GM18867 (cell line): ENCODE data around the gene NPHS1.
"Not testable (repeated sequence)": the region's sequence is repeated elsewhere in the genome, so short reads cannot be mapped to it uniquely, and the experiment has no call there.

Source experiments
- ATAC-seq: cut with Tn5 transposase; IDR thresholded peaks from one replicate; pipeline ENCODE4 v1.9.1; 2021; ENCODE audit warnings: mild to moderate bottlenecking, moderate library complexity; ENCODE audit not compliant: unreplicated experiment

Gene NPHS1

GRCh38 chr19:35851213-35852028 lies 883 bp downstream of the NPHS1 start:
- ATAC-seq = no peak

- no peak for ATAC-seq
These were observed 3.3 kb downstream of the NPHS1 start for GRCh38 chr19:35848919-35849505.

DNA sequence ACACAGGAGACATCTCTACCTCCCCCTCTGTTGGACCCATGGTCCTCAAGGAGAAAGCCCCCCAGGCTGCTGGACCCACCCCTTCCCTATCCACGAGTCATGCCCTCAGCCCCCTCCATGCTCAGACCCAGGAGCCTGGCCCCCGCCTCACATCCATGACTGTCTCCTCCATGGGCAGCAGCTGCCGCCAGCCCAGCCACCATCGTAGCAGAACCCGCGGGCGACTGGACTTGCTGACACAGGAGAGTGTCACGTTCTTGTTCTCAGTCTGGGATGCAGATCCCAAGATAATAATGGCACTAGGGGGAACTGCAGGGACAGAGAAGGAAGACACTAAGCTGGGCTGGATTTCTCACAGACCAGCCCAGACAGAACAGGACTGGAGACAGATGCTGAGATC lies 3.8 kb downstream of the NPHS1 start:
- ATAC-seq = no peak

DNA sequence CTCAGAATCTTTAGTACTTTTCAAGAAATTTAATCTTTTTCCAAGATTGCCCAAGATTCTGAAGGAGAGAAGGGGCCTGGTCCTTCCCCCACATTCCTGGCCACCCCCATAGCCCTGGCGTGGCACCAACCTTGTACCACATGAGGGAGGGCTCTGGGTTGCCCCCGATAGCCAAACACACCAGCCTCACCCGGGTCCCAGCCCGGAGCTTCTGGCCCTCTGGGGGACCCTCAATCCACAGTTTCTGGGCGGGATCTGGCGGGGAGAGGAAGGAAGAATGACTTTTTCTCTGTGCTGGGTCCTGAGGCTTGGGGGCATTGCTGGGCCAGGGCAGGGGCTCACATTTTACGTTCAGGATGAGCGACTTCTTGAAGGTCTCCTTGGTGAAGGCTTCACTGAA lies 4.4 kb downstream of the NPHS1 start:
- no peak for ATAC-seq

GRCh38 chr19:35846038-35846668 lies 6.2 kb downstream of the NPHS1 start:
- no peak for ATAC-seq

GRCh38 chr19:35845215-35846037 lies 6.9 kb downstream of the NPHS1 start:
- ATAC-seq = no peak

DNA sequence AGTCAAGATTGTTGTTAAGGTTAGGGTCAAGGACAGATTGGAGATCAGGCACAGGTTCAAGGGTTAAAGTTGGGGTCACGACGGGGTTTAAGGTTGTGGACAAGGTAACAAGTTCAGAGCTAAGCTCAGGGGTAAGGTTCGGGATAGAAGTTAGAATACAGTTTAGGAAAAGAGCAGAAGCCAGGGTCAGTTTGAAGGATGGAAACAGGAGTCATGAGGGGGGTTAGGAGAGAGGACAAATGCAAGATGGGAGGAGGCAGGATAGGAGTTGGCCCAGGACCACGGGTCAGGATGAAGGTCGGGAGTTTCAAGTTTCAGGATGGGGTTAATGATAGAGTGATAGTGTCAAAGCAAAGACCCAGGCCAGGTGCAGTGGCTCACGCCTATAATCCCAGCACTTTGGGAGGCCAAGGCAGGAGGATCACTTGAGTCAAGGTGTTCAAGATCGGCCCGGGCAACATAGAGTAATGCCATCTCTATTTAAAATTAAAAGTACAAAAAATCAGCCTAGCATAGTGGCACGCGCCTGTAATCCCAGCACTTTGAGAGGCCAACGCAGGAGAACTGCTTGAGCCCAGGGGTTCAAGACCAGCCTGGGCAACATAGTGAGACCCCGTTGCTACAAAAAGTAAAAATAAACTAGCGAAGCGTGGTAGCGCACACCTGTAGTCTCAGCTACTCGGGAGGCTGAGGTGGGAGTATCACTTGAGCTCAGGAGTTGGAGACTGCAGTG lies 7.7 kb downstream of the NPHS1 start:
- no peak for ATAC-seq

DNA sequence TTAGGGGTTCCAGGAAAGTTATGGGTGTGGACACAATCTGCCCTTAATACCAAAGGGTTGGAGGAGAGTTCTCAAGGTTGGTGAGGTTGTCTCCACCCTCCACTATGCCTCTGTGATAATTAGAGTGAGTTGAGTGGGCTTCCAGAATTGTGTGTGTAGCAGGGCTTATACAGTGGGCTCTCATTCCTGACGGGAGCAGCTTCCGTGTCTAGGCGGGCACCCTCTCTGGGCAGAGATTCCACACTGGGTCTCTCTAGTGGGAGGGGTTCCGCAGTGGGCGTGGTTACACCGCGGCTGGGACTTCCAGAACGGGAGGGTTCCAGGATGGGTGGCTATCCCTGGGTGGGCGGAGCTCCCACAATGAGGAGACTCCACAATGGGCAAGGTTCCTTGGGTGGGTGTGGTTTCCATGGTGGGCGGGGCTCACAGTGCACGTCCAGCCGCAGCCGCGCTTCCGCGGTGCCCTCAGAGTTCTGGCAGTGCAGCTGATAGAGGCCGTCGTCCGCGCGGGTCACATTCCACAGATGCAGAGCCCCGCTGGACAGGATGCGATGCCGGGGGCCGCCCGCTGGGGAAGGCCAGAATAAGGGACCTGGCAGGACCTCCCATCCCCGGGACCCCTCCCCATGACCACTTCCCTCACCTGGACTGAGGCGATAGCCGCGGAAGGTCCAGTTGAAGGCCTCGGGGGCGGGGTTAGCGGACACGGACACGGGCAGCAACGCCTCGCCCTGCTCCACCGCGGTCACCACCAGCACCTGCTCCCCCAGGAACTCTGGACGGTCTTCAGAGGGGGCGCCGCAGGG lies 8.4 kb downstream of the NPHS1 start:
- ATAC-seq = no peak

GRCh38 chr19:35842666-35843272 lies 9.5 kb downstream of the NPHS1 start:
- no peak for ATAC-seq

DNA sequence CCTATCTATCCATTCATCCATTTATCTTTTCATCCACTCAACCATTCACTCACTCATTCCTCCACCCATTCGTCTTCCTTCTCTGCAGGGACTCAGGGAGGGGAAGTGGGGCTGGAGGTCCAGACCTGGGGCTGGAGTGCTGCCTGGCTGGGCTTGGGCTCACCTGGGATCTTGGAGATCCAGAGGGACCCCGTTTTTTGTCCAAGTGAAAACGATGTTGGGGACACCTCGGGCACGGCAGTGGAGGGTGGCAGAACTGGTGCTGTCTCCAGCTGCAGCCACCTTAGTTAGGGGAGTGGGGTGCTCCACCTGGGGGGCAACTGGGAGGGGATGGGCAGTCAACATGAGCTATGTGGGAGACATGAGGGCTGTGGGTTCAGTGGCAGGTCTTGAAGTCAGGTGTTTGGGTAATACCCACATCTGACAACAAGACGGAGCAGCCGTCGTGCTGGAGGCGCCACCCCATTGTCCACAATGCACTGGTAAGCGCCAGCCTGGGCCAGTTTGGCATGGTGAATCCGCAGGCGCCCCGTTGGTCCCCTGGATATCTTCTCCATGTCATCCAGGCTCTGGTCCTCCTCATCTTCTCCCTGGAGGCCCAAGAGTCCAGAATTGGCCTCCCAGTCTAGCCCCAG lies 10.2 kb downstream of the NPHS1 start:
- ATAC-seq = no peak

GRCh38 chr19:35836096-35836495 lies 16.2 kb downstream of the NPHS1 start:
- ATAC-seq = not testable (repeated sequence)

DNA sequence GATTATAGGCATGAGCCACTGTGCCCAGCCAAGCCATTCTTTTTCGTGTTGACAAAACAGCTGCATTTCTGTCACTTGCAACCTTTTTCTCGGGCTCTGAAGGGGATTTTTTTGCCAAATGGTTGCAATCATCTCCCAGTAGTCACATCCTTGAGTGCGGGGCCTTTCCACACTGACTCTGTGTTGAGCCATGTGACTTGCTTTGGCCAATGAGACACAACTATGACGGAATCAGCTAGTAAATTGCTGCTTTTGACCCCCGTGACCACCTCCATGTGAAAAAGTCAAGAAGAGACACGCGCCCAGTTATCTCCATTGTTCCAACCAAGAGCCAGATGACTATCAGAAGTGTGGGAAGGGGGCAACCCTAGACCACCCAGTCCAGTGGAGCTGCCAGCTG lies 18.3 kb downstream of the NPHS1 start:
- no peak for ATAC-seq

DNA sequence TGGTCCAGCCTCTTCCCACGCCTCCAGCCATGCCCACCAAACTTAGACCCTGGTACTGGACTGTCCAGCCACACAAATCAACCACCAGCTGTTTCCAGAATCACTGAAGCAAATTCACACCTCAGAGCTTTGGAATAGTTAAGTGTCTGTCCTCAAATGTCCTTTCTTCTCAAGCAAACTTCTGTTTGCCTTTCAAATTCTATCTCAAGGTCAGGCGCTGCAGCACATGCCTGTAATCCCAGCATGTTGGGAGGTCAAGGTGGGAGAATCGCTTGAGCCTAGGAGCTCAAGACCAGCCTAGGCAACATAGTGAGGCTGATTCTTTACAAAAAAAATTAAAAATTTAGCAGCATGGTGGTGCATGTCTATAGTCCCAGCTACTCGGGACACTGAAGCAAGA lies 20.2 kb downstream of the NPHS1 start:
- no peak for ATAC-seq

- ATAC-seq = no peak
These were observed 21.3 kb downstream of the NPHS1 start for GRCh38 chr19:35830986-35831385.

DNA sequence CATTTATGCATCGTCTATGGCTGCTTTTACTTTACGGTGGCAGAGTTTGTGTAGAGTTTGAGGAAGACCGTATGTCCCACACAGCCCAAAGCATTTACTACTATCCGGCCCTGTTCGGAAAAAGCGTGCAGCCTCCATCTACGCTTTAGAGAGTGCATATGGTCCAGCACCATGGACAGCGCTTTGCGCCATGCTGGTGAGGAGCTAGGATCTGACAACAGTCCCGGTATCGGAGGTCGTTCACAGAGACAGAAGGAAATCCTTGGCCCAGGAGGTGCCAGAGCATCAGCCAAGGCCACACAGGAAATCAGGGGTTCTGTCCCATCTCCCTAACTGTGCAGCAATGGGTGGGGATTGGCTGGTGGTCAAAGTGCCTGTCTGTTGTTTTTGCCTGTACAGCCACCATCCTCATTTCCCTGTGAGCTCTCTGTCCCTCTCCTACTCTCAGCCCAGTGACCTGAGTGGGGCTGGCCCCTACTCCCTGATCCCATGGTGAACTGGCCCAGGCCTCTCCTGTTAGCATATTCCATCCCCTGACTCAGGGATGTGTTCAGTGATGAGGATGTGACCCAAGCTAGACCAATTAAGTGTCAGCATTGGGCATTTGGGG lies 23.5 kb downstream of the NPHS1 start:
- ATAC-seq = no peak

- no peak for ATAC-seq
These were observed 28.2 kb downstream of the NPHS1 start for GRCh38 chr19:35824150-35824549.

DNA sequence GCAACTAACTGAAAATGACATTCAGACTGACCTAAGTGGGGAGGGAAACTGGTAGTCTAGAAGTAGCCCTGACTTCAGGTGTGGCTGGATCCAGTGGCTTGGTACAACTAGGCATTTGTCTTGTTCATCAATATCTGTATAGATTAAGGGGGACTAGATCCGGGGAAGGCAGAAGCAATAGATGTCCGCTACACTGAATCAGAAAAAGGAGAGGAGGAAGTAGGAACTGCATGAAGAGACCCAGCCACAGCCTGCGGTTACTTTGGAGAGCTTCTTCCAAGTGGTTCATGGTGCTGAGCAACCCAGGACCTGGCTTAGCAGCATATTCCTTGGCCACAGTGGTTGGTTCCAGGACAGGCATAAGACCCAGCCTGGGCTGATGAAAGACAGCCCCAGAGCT lies 29.7 kb downstream of the NPHS1 start:
- ATAC-seq = no peak

- ATAC-seq = no peak
These were observed 33.9 kb downstream of the NPHS1 start for GRCh38 chr19:35818445-35818844.

GRCh38 chr19:35816846-35817245 lies 35.5 kb downstream of the NPHS1 start:
- ATAC-seq = no peak
